ENCODE results near the gene PLXDC2.

- TF ChIP-seq TCF12 (IDR thresholded peaks at IDR 0.05; ENCODE audit: low read depth, low read length) = no peak
- no peak for TF ChIP-seq POLR2A (IDR thresholded peaks at IDR 0.05; ENCODE audit: low read depth, low read length)
- TF ChIP-seq MAX (IDR thresholded peaks at IDR 0.05; ENCODE audit: low read depth, low read length) = no peak
- TF ChIP-seq, protein P1, sequence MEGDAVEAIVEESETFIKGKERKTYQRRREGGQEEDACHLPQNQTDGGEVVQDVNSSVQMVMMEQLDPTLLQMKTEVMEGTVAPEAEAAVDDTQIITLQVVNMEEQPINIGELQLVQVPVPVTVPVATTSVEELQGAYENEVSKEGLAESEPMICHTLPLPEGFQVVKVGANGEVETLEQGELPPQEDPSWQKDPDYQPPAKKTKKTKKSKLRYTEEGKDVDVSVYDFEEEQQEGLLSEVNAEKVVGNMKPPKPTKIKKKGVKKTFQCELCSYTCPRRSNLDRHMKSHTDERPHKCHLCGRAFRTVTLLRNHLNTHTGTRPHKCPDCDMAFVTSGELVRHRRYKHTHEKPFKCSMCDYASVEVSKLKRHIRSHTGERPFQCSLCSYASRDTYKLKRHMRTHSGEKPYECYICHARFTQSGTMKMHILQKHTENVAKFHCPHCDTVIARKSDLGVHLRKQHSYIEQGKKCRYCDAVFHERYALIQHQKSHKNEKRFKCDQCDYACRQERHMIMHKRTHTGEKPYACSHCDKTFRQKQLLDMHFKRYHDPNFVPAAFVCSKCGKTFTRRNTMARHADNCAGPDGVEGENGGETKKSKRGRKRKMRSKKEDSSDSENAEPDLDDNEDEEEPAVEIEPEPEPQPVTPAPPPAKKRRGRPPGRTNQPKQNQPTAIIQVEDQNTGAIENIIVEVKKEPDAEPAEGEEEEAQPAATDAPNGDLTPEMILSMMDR (IDR thresholded peaks at IDR 0.05 in 2 of 3, conservative IDR thresholded peaks at IDR 0.05 in 1 of 3; ENCODE audit: control insufficient read depth in 2 of 3, extremely low read depth in 1 of 3, insufficient read depth in 1 of 3, low read depth in 3 of 3, low read length in 3 of 3) = no peak
- TF ChIP-seq NRF1 (conservative IDR thresholded peaks at IDR 0.05; ENCODE audit: low read depth, low read length) = no peak
- TF ChIP-seq POLR2AphosphoS5 (IDR thresholded peaks at IDR 0.05; ENCODE audit: low read length) = no peak
- TF ChIP-seq GATAD2B (conservative IDR thresholded peaks at IDR 0.05; ENCODE audit: low read depth) = no peak
- TF ChIP-seq, protein P2, sequence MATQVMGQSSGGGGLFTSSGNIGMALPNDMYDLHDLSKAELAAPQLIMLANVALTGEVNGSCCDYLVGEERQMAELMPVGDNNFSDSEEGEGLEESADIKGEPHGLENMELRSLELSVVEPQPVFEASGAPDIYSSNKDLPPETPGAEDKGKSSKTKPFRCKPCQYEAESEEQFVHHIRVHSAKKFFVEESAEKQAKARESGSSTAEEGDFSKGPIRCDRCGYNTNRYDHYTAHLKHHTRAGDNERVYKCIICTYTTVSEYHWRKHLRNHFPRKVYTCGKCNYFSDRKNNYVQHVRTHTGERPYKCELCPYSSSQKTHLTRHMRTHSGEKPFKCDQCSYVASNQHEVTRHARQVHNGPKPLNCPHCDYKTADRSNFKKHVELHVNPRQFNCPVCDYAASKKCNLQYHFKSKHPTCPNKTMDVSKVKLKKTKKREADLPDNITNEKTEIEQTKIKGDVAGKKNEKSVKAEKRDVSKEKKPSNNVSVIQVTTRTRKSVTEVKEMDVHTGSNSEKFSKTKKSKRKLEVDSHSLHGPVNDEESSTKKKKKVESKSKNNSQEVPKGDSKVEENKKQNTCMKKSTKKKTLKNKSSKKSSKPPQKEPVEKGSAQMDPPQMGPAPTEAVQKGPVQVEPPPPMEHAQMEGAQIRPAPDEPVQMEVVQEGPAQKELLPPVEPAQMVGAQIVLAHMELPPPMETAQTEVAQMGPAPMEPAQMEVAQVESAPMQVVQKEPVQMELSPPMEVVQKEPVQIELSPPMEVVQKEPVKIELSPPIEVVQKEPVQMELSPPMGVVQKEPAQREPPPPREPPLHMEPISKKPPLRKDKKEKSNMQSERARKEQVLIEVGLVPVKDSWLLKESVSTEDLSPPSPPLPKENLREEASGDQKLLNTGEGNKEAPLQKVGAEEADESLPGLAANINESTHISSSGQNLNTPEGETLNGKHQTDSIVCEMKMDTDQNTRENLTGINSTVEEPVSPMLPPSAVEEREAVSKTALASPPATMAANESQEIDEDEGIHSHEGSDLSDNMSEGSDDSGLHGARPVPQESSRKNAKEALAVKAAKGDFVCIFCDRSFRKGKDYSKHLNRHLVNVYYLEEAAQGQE (IDR thresholded peaks at IDR 0.05; ENCODE audit: low read depth, low read length) = no peak
- TF ChIP-seq ESRRA (IDR thresholded peaks at IDR 0.05; ENCODE audit: low read length) = no peak
- TF ChIP-seq RAD21 (IDR thresholded peaks at IDR 0.05; ENCODE audit: insufficient read depth, low read depth, low read length) = no peak
- TF ChIP-seq GABPA (IDR thresholded peaks at IDR 0.05; ENCODE audit: low read depth) = no peak
- no peak for TF ChIP-seq FOXK2 (IDR thresholded peaks at IDR 0.05)
- TF ChIP-seq CREB1 (IDR thresholded peaks at IDR 0.05; ENCODE audit: low read depth) = no peak
- TF ChIP-seq MXI1 (IDR thresholded peaks at IDR 0.05; ENCODE audit: low read depth, low read length) = no peak
These were observed 71.9 kb downstream of the PLXDC2 start for GRCh38 chr10:19888061-19888660.
